ENCODE data around the gene DMD. TPM values are rescaled to one million over a fixed set of nuclear protein-coding genes. Genes with fewer than 3 reads are reported as not detected.

Gene DMD
- total RNA-seq, 1 donor from 2014 or later, result 23.9 TPM

GRCh38 chrX:33138677-33139249, 72.6 kb downstream of the DMD start:
- no peaks in the 10 kb centered on the region for H3K9me3 Mint-ChIP-seq (ENCODE audit: low read depth)
- no peak for TF ChIP-seq CTCF (IDR thresholded peaks at IDR 0.05; ENCODE audit: unreplicated experiment)
- no peak for DNase-seq (ENCODE audit: low spot score, unreplicated experiment)
- no peaks in the 10 kb centered on the region for H3K27me3 Mint-ChIP-seq
- H3K4me3 Mint-ChIP-seq (ENCODE audit: low read depth), result no peak overlapping the region
- H3K4me1 Mint-ChIP-seq (ENCODE audit: low read depth), result no peaks in the 10 kb centered on the region
- no peak overlapping the region for H3K27ac Mint-ChIP-seq
- no peaks in the 10 kb centered on the region for H3K36me3 Mint-ChIP-seq (ENCODE audit: insufficient read depth)

GRCh38 chrX:33134164-33134563, 77.2 kb downstream of the DMD start:
- no peak overlapping the region for H3K4me3 Mint-ChIP-seq (ENCODE audit: low read depth)
- H3K9me3 Mint-ChIP-seq (ENCODE audit: low read depth), result no peaks in the 10 kb centered on the region
- no peaks in the 10 kb centered on the region for H3K36me3 Mint-ChIP-seq (ENCODE audit: insufficient read depth)
- no peak for DNase-seq (ENCODE audit: low spot score, unreplicated experiment)
- H3K27me3 Mint-ChIP-seq, result no peaks in the 10 kb centered on the region
- H3K4me1 Mint-ChIP-seq (ENCODE audit: low read depth), result peaks cover 1% of the 10 kb centered on the region
- H3K27ac Mint-ChIP-seq, result no peak overlapping the region
- no peak for TF ChIP-seq CTCF (IDR thresholded peaks at IDR 0.05; ENCODE audit: unreplicated experiment)

GRCh38 chrX:33133320-33133719, 78.0 kb downstream of the DMD start:
- Mint-ChIP-seq H3K9me3 (ENCODE audit: low read depth) (no peaks in the 10 kb centered on the region), H3K4me3 (ENCODE audit: low read depth) (no peak overlapping the region), H3K27me3 (no peaks in the 10 kb centered on the region), H3K4me1 (ENCODE audit: low read depth) (peaks cover 4% of the 10 kb centered on the region), H3K36me3 (ENCODE audit: insufficient read depth) (no peaks in the 10 kb centered on the region), H3K27ac (no peak overlapping the region)
- DNase-seq (ENCODE audit: low spot score, unreplicated experiment), result no peak
- no peak for TF ChIP-seq CTCF (IDR thresholded peaks at IDR 0.05; ENCODE audit: unreplicated experiment)

- no peaks in the 10 kb centered on the region for H3K36me3 Mint-ChIP-seq (ENCODE audit: insufficient read depth)
- no peaks in the 10 kb centered on the region for H3K9me3 Mint-ChIP-seq (ENCODE audit: low read depth)
- no peak overlapping the region for H3K4me3 Mint-ChIP-seq (ENCODE audit: low read depth)
- no peaks in the 10 kb centered on the region for H3K27me3 Mint-ChIP-seq
- no peak for TF ChIP-seq CTCF (IDR thresholded peaks at IDR 0.05; ENCODE audit: unreplicated experiment)
- no peak overlapping the region for H3K27ac Mint-ChIP-seq
- H3K4me1 Mint-ChIP-seq (ENCODE audit: low read depth), result peaks cover 9% of the 10 kb centered on the region
- no peak for DNase-seq (ENCODE audit: low spot score, unreplicated experiment)
These were observed 78.8 kb downstream of the DMD start for GRCh38 chrX:33132569-33132968.

GRCh38 chrX:33129607-33130006, 81.7 kb downstream of the DMD start:
- H3K27ac Mint-ChIP-seq, result no peak overlapping the region
- DNase-seq (ENCODE audit: low spot score, unreplicated experiment), result no peak
- H3K27me3 Mint-ChIP-seq, result no peaks in the 10 kb centered on the region
- H3K36me3 Mint-ChIP-seq (ENCODE audit: insufficient read depth), result no peaks in the 10 kb centered on the region
- peaks cover 14% of the 10 kb centered on the region for H3K4me1 Mint-ChIP-seq (ENCODE audit: low read depth)
- no peak for TF ChIP-seq CTCF (IDR thresholded peaks at IDR 0.05; ENCODE audit: unreplicated experiment)
- H3K4me3 Mint-ChIP-seq (ENCODE audit: low read depth), result no peak overlapping the region
- H3K9me3 Mint-ChIP-seq (ENCODE audit: low read depth), result no peaks in the 10 kb centered on the region
